ENCODE results near the gene ADGRL3.

The ADGRL3 gene

DNA sequence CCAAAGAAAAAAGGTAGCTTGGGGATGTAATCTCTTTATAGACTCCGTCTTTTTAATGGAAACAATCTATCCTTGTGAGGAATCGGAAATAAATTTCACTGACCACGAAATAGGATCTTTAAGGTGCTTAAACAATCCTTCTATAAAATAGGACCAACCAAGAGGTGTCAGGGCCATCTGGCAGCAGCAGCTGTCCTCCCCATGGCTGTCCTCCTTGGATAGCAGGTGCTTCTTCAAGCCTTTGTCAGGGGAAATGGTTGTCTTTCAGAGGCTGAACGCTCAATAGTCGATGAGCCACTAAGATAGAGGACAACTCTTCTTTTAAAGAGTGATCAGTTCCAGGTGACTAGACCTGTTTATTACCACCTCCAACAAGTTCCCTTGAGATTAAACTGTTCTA, 231.0 kb downstream of the ADGRL3 start:
- ChIA-PET POLR2A (no interaction called here), CTCF (no interaction called here)
- TF ChIP-seq, protein P1, sequence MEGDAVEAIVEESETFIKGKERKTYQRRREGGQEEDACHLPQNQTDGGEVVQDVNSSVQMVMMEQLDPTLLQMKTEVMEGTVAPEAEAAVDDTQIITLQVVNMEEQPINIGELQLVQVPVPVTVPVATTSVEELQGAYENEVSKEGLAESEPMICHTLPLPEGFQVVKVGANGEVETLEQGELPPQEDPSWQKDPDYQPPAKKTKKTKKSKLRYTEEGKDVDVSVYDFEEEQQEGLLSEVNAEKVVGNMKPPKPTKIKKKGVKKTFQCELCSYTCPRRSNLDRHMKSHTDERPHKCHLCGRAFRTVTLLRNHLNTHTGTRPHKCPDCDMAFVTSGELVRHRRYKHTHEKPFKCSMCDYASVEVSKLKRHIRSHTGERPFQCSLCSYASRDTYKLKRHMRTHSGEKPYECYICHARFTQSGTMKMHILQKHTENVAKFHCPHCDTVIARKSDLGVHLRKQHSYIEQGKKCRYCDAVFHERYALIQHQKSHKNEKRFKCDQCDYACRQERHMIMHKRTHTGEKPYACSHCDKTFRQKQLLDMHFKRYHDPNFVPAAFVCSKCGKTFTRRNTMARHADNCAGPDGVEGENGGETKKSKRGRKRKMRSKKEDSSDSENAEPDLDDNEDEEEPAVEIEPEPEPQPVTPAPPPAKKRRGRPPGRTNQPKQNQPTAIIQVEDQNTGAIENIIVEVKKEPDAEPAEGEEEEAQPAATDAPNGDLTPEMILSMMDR (IDR thresholded peaks at IDR 0.05; ENCODE audit: control extremely low read depth, extremely low read depth, low read depth, missing control alignments), result no peak
- DNase-seq (ENCODE audit: extremely low spot score), result no peak

DNA sequence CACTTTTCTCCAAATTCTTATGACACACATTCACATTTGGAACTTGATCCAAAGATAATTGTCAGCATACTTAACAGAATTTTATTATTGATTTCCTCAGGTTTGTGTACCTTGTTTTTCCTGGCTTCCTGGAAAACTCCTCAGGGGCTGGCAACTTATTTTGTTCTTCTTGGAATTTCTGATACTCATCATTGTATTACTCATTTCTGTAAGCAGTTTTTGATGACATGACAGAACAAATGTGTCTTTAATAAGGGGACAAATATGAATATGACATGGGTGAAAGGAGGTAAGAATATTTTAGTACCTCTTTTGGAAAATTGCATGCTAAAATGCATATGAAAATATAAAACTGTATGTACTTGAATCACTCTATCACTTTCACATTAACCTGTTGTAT, 237.8 kb downstream of the ADGRL3 start:
- CTCF ChIA-PET, result no interaction called here

DNA sequence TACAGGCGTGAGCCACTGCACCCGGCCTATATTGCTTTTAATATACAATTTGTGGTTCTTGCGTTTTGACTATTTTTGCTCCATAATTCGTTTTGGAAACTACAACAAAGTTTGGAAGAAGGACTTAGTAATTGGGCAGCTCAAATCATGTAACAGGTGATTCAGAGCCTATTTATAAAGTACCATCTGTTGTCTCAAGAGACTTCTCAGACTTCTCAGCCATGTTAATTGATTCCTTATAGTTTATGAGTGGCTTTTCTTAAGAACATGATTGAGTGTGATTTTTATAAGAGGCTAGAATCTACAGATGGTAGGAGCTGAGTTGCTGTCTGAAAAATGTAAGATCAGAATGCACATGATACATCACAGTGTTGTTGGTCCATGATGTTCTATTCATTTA, 240.2 kb downstream of the ADGRL3 start:
- CTCF ChIA-PET, result no interaction called here
- TF ChIP-seq, protein P1 (IDR thresholded peaks at IDR 0.05; ENCODE audit: control extremely low read depth, extremely low read depth, low read depth, missing control alignments), result no peak
- no peak for DNase-seq (ENCODE audit: extremely low spot score)
- POLR2A ChIA-PET, result no interaction called here

More for the DNA sequence above, 237.8 kb downstream of the ADGRL3 start:
- DNase-seq (ENCODE audit: extremely low spot score), result no peak
- POLR2A ChIA-PET, result no interaction called here
- TF ChIP-seq, protein P1 (IDR thresholded peaks at IDR 0.05; ENCODE audit: control extremely low read depth, extremely low read depth, low read depth, missing control alignments), result no peak

DNA sequence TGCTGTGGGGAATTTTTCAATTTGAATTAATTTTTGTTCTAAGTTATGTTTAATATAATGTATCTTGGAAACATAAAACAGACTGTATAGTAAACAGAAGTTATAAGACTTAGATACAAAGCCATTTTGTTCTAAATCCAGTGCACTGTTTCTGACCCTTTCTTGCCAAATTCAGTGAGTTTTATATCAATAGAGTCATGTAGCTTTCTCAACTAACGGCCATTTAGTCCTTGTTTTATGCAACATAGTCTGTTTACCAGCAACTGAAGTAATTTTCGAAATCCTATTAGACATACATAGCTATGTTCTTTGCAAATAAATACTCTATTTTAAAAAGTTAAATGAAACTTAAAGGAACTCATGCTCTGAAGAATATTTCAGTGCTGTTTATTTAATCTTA, 242.8 kb downstream of the ADGRL3 start:
- no peak for DNase-seq (ENCODE audit: extremely low spot score)
- ChIA-PET POLR2A (no interaction called here), CTCF (no interaction called here)
- TF ChIP-seq, protein P1 (IDR thresholded peaks at IDR 0.05; ENCODE audit: control extremely low read depth, extremely low read depth, low read depth, missing control alignments), result no peak

DNA sequence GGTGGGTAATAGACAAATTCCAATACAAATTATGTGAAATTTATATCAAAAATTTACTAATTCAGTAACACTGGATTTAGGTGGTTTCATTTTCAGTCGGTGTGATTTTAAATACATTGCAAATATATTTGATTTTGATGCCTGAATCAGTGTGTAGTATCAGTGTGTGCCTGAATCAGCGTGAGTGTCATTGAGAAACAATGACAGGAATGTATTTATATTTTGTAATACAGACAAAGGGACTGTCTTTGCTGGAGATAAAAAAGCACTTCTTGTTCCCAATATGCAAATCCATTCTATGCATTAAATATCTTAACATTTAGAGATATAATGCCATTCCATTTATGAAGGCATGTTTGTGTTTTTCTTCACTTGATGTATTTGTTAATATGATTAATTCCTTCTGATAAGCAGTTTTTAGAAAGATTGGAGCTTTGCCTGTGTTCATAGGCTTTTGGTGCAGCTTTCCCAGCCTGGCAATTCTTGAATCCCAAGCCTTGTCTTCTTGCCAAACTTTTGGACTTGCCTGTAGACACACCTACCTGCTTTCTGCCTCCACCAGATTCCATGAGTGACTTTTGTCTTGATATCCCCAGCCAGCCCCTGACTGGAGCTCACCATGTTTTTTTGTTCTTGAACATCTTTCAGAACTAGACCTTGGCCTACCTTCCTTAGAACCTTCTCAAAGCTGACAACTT, 243.8 kb downstream of the ADGRL3 start:
- TF ChIP-seq, protein P1 (IDR thresholded peaks at IDR 0.05; ENCODE audit: control extremely low read depth, extremely low read depth, low read depth, missing control alignments), result no peak
- no peak for DNase-seq (ENCODE audit: extremely low spot score)
- POLR2A ChIA-PET, result no interaction called here
- CTCF ChIA-PET, result interaction anchor here (1.0 kb wide), 1 partner anchor 12 kb away, joined by 3 read pairs; no protein-coding TSS in a partner anchor

DNA sequence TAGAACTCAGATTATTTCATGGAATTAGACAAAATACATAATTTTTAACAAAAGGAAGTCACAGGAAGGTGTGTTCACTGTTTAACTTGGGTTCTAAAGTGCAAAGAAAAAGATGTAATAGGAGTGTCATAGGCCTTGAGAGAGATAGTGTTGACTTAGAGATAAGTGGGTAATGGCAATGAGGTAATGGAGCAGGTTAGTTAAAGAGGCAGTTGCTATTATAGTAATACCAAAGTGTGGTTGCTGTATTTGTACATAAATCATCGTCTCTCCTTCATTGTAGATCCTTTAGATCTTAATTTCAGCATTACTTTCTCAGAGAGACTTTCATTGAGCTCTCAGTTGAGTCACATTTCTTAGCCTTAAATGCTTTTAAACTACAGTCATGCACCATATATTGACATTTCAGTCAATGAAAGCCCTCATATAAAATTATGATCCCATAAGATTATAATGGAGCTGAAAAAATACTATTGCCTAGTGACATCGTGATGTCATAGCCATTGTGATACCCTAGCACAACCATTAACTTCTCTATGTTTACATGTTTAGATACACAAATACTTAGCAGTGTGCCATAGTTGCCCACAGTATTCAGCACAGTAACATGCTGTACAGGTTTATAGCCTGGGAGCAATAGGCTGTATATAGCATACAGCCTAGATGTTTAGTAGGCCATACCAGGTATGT, 245.4 kb downstream of the ADGRL3 start:
- DNase-seq (ENCODE audit: extremely low spot score), result no peak
- TF ChIP-seq, protein P1 (IDR thresholded peaks at IDR 0.05; ENCODE audit: control extremely low read depth, extremely low read depth, low read depth, missing control alignments), result no peak
- POLR2A ChIA-PET, result no interaction called here
- CTCF ChIA-PET, result no interaction called here

Measured in GM10248 (cell line).